ENCODE data around the gene TSACC. TPM values are rescaled to one million over a fixed set of nuclear protein-coding genes. Genes with fewer than 3 reads are reported as not detected.
"Not testable (repeated sequence)": the region's sequence is repeated elsewhere in the genome, so short reads cannot be mapped to it uniquely, and the experiment has no call there.

TSACC gene
- polyA plus RNA-seq, 3 donors = 0.67 TPM; not detected in 2

DNA sequence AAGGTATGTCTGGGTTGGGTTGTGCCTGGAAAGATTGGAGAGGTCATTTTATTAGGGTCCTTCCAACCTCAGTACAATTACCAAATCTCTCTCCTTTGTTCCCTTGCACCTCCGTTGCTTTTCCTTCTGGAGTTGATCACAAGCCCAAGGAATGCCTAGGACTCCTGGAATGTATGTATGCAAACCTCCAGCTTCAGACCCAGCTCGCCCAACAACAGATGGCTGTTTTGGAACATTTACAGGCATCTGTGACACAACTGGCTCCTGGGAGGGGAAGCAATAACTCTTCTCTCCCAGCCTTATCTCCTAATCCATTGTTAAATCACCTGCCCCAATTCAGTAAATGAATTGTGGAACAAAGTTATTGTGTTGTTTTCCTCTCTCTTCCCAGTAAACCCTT is 8.3 kb downstream of the TSACC start:
- no peaks in the 10 kb centered on the region for H3K36me3 Mint-ChIP-seq
- H3K27ac ChIP-seq (ENCODE audit: low read depth in 1 of 2, low read length in 2 of 2) = no peak overlapping the region
- H3K36me3 ChIP-seq (replicated peaks in 1 of 2; ENCODE audit: control insufficient read depth in 1 of 2, insufficient read depth in 2 of 2, low read length in 2 of 2) = no peaks in the 10 kb centered on the region
- H3K4me3 Mint-ChIP-seq = no peak overlapping the region
- H3K4me1 Mint-ChIP-seq = no peaks in the 10 kb centered on the region
- no peaks in the 10 kb centered on the region for H3K9me3 ChIP-seq (replicated peaks in 1 of 2; ENCODE audit: control insufficient read depth in 1 of 2, insufficient read depth in 1 of 2, low read length in 2 of 2)
- no peaks in the 10 kb centered on the region for H3K4me1 ChIP-seq (ENCODE audit: control insufficient read depth in 1 of 2, insufficient read depth in 2 of 2, low read length in 2 of 2)
- TF ChIP-seq, protein P1, sequence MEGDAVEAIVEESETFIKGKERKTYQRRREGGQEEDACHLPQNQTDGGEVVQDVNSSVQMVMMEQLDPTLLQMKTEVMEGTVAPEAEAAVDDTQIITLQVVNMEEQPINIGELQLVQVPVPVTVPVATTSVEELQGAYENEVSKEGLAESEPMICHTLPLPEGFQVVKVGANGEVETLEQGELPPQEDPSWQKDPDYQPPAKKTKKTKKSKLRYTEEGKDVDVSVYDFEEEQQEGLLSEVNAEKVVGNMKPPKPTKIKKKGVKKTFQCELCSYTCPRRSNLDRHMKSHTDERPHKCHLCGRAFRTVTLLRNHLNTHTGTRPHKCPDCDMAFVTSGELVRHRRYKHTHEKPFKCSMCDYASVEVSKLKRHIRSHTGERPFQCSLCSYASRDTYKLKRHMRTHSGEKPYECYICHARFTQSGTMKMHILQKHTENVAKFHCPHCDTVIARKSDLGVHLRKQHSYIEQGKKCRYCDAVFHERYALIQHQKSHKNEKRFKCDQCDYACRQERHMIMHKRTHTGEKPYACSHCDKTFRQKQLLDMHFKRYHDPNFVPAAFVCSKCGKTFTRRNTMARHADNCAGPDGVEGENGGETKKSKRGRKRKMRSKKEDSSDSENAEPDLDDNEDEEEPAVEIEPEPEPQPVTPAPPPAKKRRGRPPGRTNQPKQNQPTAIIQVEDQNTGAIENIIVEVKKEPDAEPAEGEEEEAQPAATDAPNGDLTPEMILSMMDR (IDR thresholded peaks at IDR 0.05) = no peak
- no peak overlapping the region for H3K4me2 ChIP-seq (replicated peaks; ENCODE audit: extremely low read depth, low read length, poor library complexity, severe bottlenecking)
- H3K27me3 Mint-ChIP-seq (ENCODE audit: low read depth in 3 of 3) = peaks cover 11 to 24% (median 14%) of the 10 kb centered on the region in 3 donors
- H3K9ac ChIP-seq (ENCODE audit: insufficient read depth, low read length, poor library complexity, severe bottlenecking) = no peak overlapping the region
- no CpG with 5 or more reads among the region's 2 CpGs for WGBS (ENCODE audit: insufficient coverage)
- H3K27me3 ChIP-seq (ENCODE audit: control insufficient read depth in 2 of 2, insufficient read depth in 2 of 2, low read length in 2 of 2) = peaks cover 8% of the 10 kb centered on the region in 2 donors
- no peak overlapping the region for H2AFZ ChIP-seq (ENCODE audit: insufficient read depth, low read depth, low read length, poor library complexity, severe bottlenecking)
- H3K9me3 Mint-ChIP-seq = no peaks in the 10 kb centered on the region
- no peak for DNase-seq
- no peak overlapping the region for H3K4me3 ChIP-seq (replicated peaks in 1 of 3; ENCODE audit: low read depth in 2 of 3, low read length in 3 of 3)
- intact Hi-C loops (cut with micrococcal nuclease) = no loop called here
- no peaks in the 10 kb centered on the region for H4K20me1 ChIP-seq (ENCODE audit: insufficient read depth, low read length)
- no peak overlapping the region for H3K27ac Mint-ChIP-seq
- no peaks in the 10 kb centered on the region for H3K79me2 ChIP-seq (ENCODE audit: insufficient read depth, low read length)

DNA sequence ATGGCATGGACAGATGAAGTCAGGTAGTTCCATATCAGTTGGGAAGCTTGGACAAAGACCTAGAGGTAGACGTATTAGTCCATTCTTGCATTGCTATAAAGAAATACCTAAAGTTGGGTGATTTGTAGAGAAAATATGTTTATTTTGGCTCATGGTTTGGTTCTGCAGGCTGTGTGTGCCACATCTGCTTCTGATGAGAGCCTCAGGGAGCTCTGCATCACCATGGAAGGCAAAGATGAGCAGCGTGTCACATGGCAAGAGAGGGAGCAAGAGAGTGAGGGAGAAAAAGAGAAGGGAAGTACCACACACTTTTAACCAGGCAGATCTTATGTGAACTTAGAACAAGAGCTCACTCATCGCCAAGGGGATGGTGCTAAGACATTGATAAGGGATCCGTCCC is 9.0 kb downstream of the TSACC start:
- Histone ChIP-seq H3K4me2 (replicated peaks; ENCODE audit: extremely low read depth, low read length, poor library complexity, severe bottlenecking) (no peak overlapping the region), H2AFZ (ENCODE audit: insufficient read depth, low read depth, low read length, poor library complexity, severe bottlenecking) (no peak overlapping the region), H3K4me3 (replicated peaks in 1 of 3; ENCODE audit: low read depth in 2 of 3, low read length in 3 of 3) (no peak overlapping the region), H3K4me1 (ENCODE audit: control insufficient read depth in 1 of 2, insufficient read depth in 2 of 2, low read length in 2 of 2) (no peaks in the 10 kb centered on the region), H3K79me2 (ENCODE audit: insufficient read depth, low read length) (no peaks in the 10 kb centered on the region), H3K9me3 (replicated peaks in 1 of 2; ENCODE audit: control insufficient read depth in 1 of 2, insufficient read depth in 1 of 2, low read length in 2 of 2) (no peaks in the 10 kb centered on the region), H3K27me3 (ENCODE audit: control insufficient read depth in 2 of 2, insufficient read depth in 2 of 2, low read length in 2 of 2) (peaks cover 8% of the 10 kb centered on the region in 2 donors), H3K36me3 (replicated peaks in 1 of 2; ENCODE audit: control insufficient read depth in 1 of 2, insufficient read depth in 2 of 2, low read length in 2 of 2) (no peaks in the 10 kb centered on the region), H3K27ac (ENCODE audit: low read depth in 1 of 2, low read length in 2 of 2) (no peak overlapping the region), H3K9ac (ENCODE audit: insufficient read depth, low read length, poor library complexity, severe bottlenecking) (no peak overlapping the region), H4K20me1 (ENCODE audit: insufficient read depth, low read length) (no peaks in the 10 kb centered on the region)
- Mint-ChIP-seq H3K4me3 (no peak overlapping the region), H3K9me3 (no peaks in the 10 kb centered on the region), H3K36me3 (no peaks in the 10 kb centered on the region), H3K4me1 (no peaks in the 10 kb centered on the region), H3K27ac (no peak overlapping the region), H3K27me3 (ENCODE audit: low read depth in 3 of 3) (peaks cover 11 to 25% (median 14%) of the 10 kb centered on the region in 3 donors)
- WGBS (ENCODE audit: insufficient coverage) = 100% methylated on average over 1 of the region's 4 CpGs
- intact Hi-C loops (cut with micrococcal nuclease) = no loop called here
- no peak for DNase-seq
- TF ChIP-seq, protein P1 (IDR thresholded peaks at IDR 0.05) = no peak

DNA sequence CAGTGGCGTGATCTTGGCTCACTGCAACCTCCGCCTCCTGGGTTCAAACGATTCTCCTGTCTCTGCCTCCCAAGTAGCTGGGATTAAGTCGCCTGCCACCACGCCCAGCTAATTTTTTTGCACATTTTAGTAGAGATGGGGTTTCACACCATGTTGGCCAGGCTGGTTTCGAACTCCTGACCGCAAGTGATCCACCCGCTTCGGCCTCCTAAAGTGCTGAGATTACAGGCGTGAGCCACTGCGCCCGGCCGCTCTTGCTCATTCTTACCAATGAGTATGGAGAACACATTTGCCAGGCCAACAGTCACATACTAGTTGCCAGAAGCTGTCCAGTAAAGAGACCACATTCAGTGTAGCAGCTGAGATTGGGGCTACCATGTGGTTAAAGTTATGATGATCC is 14.2 kb downstream of the TSACC start:
- peaks cover 9 to 28% of the 10 kb centered on the region in 2 donors for H3K27me3 ChIP-seq (ENCODE audit: control insufficient read depth in 2 of 2, insufficient read depth in 2 of 2, low read length in 2 of 2)
- H3K27ac Mint-ChIP-seq; H3K4me3 ChIP-seq (replicated peaks in 1 of 3; ENCODE audit: low read depth in 2 of 3, low read length in 3 of 3); H2AFZ ChIP-seq (ENCODE audit: insufficient read depth, low read depth, low read length, poor library complexity, severe bottlenecking); DNase-seq; H3K9ac ChIP-seq (ENCODE audit: insufficient read depth, low read length, poor library complexity, severe bottlenecking); H3K79me2 ChIP-seq (ENCODE audit: insufficient read depth, low read length); H3K9me3 Mint-ChIP-seq; H3K36me3 Mint-ChIP-seq; H3K4me1 ChIP-seq (ENCODE audit: control insufficient read depth in 1 of 2, insufficient read depth in 2 of 2, low read length in 2 of 2); H3K4me3 Mint-ChIP-seq; intact Hi-C loops (cut with micrococcal nuclease); H3K4me1 Mint-ChIP-seq; H3K27ac ChIP-seq (ENCODE audit: low read depth in 1 of 2, low read length in 2 of 2); H3K4me2 ChIP-seq (replicated peaks; ENCODE audit: extremely low read depth, low read length, poor library complexity, severe bottlenecking); H3K36me3 ChIP-seq (replicated peaks in 1 of 2; ENCODE audit: control insufficient read depth in 1 of 2, insufficient read depth in 2 of 2, low read length in 2 of 2); H4K20me1 ChIP-seq (ENCODE audit: insufficient read depth, low read length); H3K9me3 ChIP-seq (replicated peaks in 1 of 2; ENCODE audit: control insufficient read depth in 1 of 2, insufficient read depth in 1 of 2, low read length in 2 of 2): not testable (repeated sequence)
- 98% methylated on average over 11 of the region's 13 CpGs for WGBS (ENCODE audit: insufficient coverage)
- H3K27me3 Mint-ChIP-seq (ENCODE audit: low read depth in 3 of 3) = peaks cover 26 to 41% (median 31%) of the 10 kb centered on the region in 3 donors

Measured in CD14-positive monocyte (primary cell).